Stimulated activated CD8-positive, alpha-beta memory T cell treated with anti-CD3 and anti-CD28 coated beads, Interleukin-15, amount 100 ng/mL, for 48 hours (primary cell): ENCODE data around the gene CDKN2D.

Experiments used
- DNase-seq, 2 donors: peaks; one replicate each; pipeline ENCODE4 v3.0.0-alpha.2; 2020; ENCODE audit warnings: low read depth in 2 of 2

Gene CDKN2D

GRCh38 chr19:10520652-10521318 is 48.0 kb downstream of the CDKN2D start:
- DNase-seq, result no peak

GRCh38 chr19:10519421-10519820 is 49.4 kb downstream of the CDKN2D start:
- DNase-seq, result no peak

- DNase-seq, result no peak
These were observed 50.1 kb downstream of the CDKN2D start for GRCh38 chr19:10518444-10519361.

- DNase-seq, result no peak
These were observed 50.9 kb downstream of the CDKN2D start for GRCh38 chr19:10517760-10518443.

- DNase-seq, result no peak
These were observed 51.4 kb downstream of the CDKN2D start, which contains the start of gene S1PR5 for GRCh38 chr19:10517361-10517759. TSS of gene S1PR5 (minus strand) at chr19:10517447. CDS start at chr19:10515011, 2,436 bp downstream.

- no peak for DNase-seq
These were observed 52.0 kb downstream of the CDKN2D start for GRCh38 chr19:10516671-10517286.
